Stimulated activated CD4-positive, alpha-beta T cell treated with anti-CD3 and anti-CD28 coated beads, Interleukin-1b, Interleukin-23, amount 100 ng/mL, for 24 hours (primary cell): ENCODE measurements around the gene AGER.
"Not testable (repeated sequence)": the region's sequence is repeated elsewhere in the genome, so short reads cannot be mapped to it uniquely, and the experiment has no call there.

Experiments
- DNase-seq, 4 experiments: peaks; one replicate each; pipeline ENCODE4 v3.0.0-alpha.2; 2020; ENCODE audit warnings: low read depth in 4 of 4, low spot score in 1 of 4

Gene AGER

DNA sequence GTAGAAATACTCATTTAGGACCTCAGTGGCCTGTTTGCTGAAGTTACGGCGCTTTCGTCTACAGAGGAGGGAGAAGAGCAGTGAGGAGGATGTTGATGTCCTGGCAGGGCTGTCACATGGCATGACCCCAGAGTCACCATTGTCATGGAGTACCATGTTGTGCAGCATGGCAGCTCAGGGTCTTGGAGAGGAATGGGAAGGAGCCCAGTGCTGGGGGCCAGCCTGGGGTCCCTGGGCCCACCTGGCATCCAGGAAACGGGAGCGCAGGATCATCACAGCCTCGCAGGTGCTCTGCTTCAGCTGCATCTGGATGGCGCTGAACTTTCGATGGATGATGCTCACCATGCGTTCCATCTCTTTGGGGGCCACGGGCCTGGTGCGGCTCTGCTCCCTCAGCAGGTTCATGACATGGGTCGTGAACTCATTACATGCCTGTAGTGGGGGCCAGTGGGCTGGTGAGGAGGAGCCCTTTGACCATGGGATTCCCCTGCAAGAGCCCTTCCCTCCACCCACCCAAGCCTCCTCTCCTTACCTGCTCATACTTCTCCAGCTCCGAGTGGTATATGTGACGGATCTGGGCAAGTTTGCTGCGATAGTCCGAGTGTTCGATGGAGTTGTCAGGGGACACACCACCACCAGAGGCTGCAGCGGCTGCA lies 3.8 kb upstream of the AGER start:
- not testable (repeated sequence) for DNase-seq

DNA sequence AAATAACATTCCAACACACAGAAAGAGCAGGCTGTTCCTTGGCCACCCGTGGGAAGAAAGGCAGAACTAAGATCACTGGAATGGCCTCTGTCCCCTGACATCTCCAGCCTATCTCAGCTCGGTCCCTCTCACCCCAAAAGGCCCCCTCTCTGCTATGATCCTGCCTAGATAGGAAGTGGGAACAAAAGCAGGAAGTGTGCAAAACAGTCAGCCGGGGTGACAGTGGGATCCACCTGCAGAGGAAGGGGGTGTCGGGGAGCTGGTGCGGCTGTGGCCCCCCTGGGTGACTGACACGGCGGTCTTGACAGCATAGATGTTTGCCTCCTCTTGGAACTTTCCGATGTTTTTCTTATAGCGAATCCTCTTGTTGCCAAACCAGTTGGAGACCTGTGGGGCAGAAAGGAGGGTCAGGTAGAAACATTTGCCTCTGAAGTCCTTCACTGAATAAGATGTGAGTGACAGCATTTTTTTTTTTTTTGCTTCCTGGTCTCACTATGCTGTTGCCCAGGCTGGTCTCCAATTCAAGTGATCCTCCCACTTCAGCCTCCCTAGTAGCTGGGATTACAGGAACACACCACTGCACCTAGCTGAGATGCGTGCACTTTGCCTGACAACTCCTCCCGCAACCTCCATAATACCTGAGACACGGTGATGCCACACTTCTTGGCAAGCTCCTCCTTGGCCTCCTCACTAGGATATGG lies 3.1 kb upstream of the AGER start:
- DNase-seq: no peak

DNA sequence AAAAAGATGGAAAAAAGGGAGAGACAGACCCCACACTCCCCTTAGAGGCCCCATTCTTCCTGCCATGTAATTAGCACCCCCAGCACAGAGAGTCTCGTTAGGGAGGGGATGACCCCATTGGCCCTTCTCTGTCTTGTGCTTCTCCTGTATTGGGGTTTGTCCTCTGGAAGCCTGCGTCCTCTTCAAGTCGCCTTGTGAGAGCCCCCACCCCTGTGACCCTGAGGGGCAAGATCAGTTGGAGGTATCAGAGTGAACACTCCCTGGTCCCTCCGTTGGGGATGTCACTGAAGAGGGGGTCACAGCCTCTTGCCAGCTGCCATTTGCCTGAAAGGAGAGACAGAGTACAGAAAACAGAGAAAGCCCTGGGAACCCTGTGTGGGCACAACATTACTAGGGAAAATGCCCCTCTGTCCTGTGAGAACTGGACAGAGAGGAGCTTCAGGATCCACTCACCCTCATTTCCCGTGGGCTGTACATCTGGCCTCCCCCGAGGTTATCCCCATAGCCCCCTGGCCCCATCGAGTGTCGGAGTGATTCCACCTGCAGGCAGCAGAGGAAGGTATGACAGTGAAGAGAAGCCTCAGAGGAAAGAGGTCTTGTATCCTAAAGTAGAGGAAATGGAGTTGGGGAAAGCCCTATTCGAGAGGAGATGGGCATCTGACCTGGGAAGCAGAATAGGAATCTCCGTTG lies 2.2 kb upstream of the AGER start:
- not testable (repeated sequence) for DNase-seq

DNA sequence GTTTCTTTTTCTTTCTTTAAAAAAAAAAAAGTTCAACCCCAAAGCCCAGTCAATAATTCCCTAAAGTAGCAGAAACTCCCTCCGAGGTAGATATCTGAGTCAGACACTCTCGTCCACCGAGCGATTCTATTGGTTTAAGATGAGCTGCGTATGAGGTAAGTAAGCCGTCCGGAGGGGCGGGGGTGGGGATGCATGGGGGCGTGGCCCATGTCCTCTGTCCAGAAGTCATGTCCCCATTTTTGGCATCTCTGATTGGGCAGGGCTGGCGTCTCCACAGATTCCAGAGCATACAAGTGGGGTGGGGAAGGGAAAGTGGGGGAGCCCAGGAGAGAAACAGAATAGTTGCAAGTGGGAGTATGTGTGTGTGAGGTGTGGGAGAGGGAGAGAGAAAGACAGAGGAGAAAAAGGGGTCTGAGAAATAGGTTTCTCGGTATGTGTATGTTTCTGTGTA lies 1.7 kb upstream of the AGER start:
- DNase-seq: peak in 2 of 4 experiments; percentile 32 to 59

DNA sequence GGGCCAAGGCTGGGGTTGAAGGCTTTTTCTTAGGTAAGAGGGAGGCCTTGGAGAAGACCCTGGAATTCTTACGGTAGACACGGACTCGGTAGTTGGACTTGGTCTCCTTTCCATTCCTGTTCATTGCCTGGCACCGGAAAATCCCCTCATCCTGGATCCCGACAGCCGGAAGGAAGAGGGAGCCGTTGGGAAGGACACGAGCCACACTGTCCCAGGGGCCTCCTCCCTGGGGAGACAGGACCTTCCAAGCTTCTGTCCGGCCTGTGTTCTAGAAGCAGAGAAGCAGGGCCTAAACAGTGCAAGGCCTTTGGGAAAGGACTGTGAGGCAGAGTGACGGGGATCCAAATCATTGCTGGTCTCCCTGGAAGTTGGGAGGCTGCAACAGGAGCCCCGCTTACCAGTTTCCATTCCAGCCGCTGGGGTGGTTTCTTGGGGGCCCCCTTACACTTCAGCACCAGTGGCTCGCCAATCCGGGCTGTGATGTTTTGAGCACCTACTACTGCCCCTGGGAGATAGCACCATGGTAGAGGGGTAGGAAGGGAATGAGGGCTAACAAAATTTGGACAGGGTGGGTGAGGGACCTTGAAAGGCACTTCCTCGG lies 470 bp downstream of the AGER start:
- no peak for DNase-seq

DNA sequence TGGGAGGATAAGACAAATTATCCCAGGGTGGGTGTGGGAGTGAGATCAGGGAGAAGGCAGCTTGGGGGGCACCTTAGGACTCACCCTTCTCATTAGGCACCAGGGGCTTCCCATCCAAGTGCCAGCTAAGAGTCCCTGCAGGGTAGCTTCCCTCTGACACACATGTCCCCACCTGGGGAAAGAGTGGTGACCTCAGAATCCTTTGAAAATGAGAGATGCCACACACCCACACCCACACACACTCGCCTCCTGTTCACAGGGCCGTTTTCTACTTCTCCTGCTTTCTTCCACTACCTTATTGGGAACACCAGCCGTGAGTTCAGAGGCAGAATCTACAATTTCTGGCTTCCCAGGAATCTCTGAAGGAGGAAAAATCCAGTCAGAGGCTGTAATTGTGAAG lies 1.0 kb downstream of the AGER start:
- no peak for DNase-seq

DNA sequence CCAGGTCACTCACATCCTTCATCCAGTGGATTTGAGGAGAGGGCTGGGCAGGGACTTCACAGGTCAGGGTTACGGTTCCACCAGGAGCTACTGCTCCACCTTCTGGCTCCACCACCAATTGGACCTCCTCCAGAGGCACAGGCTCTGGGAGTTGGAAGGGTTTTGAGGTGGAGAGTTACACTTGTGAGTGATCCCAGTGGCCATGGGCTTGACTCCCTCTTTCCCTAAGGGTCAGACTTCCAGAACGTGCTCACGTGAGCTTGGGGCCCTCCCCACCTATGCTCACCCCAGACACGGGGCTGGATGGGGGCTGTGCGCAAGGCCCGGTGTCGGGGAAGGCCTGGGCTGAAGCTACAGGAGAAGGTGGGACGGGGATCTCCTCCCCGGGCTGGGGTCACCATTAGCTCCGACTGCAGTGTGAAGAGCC lies 1.5 kb downstream of the AGER start:
- DNase-seq: no peak

DNA sequence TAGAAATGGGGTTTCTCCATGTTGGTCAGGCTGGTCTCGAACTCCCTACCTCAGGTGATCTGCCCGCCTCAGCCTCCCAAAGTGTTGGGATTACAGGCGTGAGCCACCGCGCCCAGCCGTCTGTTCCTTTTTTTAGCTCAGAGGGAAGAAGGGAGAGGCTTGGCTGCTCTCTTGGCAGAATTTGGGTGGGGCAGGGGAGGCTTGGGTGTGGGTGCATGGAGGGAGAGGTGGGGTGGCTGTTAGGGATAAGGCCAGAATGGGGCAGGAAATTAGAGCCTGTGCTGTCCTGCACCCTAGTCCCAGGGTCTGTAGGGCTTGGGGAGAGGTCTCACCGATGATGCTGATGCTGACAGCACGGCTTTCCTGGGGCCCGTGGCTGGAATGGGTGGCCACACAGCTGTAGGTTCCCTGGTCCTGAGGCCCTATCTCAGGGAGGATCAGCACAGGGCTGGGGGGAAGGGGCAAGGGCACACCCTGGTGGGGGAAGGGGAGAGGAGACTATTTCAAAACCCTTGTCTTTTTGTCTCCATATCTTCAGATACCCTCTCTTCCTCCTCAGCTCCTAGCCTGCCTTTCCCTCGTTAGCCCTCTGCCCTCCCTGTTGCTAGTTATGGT lies 2.0 kb downstream of the AGER start:
- DNase-seq: no peak

DNA sequence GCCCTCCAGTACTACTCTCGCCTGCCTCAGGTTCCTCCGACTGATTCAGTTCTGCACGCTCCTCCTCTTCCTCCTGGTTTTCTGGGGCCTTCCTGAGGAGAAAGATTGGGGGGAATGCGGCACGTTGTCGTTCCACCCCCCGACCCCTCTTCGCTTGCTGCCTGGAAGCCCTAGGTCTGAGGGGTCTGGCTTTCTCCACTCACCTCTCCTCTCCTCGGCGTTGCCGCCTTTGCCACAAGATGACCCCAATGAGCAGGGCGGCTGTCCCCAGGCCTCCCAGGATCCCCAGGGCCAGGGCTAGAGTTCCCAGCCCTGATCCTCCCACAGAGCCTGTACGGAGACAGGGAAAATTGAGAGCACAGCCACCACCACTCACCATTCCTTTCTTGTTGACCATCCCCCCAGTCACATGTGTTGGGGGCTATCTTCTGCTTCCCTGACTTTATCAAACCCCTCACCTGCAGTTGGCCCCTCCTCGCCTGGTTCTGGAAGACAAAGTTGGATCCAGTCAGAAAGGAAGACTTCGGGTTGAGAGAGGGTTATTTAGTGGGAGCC lies 2.8 kb downstream of the AGER start:
- DNase-seq: no peak

DNA sequence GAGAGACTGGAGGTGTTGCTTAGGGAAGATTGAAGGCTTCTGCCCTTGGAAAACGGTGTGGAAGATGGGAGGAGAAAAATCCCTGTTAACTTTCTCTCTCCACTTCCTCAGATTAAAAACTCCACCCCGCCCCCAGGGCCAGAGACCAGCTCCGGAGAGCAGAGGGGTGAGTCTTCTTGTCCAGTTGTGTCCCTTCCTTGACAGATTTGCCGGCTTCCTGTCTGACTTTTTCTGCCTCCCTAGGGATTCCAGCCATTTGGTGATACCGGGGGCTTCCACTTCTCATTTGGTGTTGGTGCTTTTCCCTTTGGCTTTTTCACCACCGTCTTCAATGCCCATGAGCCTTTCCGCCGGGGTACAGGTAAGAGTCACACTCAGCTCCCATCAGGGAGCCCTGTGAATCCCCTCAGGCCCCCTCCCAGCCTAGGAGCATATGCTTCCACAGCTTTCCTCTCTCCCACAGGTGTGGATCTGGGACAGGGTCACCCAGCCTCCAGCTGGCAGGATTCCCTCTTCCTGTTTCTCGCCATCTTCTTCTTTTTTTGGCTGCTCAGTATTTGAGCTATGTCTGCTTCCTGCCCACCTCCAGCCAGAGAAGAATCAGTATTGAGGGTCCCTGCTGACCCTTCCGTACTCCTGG lies 4.2 kb downstream of the AGER start:
- no peak for DNase-seq

DNA sequence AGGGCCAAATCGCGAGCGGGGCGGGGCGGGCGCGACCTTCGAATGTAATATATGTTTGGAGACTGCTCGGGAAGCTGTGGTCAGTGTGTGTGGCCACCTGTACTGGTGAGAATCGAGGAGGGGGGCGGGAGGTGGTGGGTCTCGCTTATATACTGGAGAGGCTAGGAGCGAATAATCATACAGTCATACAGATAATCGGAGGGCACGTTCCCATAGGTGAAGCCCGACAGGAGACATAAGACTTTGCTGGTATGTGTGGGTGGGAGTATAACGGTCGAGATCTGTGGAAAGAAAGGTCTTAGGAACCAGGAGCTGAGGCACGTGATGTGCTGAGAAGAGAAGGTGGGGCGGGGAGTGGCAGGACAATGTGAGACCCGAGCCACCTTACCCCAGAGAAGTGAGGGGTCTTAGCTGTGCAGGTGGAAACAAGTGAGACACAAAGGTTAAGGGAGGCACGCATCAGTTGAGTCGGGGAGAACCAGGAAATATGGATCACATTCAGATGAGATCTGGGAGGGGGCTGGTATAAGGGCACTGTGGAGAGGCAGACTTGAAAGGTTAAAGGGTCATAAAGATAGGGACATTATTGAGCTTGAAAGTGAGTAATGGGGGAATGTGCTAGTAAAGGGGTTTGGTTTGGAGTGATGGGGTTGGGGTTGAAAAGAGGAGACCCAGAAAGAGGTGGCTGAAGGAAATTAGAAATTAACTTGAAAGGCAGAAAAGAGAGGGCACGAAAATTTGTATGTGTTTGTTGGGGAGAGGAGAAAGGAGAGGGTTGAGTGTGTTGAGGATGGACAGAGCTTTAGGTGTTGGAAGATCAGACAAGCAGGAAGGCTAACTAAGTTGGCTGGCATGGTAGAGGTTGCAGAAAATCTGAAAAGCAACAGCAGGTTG lies 5.3 kb downstream of the AGER start:
- no peak for DNase-seq

DNA sequence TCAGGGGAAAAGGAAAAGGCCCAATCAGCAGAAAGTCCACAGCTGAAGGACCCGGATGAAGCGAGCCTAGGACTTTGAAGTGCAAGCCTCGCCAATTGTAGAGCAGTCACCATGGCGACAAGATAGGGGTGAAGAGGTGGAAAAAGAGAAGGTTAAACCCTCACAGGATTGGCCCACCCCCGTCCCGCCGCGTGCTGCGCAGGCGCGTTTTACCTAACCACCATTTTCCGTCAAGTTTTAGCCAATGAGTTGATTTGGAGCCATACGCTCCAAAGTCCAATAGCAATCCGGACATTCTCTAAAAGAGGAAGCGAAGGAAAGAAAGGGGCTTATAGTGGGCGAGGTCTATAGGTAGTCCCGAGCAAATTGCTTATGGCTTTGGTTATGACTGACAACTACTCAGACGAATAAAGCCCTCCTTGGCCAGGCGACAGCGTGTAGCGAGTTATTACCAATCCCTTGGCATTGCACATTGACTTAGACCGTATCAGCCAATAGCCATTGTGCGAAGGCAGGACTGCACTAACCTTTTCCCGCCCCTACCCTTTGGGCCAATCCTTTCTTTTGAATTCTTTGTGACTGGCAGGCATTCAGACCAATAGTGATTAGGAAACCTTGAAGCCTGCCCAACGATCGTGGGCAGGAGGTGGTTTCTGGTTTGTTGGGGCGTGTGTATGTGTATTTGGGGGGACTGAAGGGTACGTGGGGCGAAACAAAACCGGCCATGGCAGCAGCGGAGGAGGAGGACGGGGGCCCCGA lies 6.1 kb downstream of the AGER start, which contains the start of gene RNF5:
Gene RNF5, plus strand, starts transcription at position 618 of the 759 bp plus-strand sequence. Its CDS starts 107 bp downstream, at position 725.
- DNase-seq: peak; percentile 75 to 85 (median 84)

DNA sequence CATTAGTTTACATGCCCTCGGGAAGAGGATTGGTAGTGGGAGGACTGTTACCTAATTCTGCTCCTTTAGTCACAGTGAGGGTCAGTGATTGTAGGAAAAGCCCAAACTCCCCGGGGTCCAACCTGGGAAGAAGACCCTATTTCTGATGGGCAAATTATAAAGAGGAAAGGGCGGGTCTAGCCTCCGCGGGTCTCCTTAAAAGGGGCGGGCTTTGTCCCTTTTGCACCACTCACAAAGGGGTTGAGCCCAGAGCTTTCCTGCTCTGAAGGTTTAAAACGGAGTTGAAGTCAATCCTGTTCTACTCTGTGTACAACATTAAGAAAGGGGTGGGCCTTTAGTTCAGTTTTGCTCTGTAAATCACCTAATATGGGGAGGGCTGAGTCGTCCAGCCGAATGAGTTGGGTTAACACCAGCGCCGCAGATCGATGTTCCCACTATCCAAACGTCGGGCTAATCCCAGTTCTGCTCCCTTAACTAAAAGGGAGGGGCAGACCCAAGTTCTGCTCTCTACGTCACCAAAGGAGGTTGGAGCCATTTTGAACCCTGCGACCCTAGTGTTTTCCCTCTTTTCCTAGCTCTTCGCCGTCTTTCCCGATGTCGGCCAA lies 6.8 kb downstream of the AGER start:
- DNase-seq: no peak

DNA sequence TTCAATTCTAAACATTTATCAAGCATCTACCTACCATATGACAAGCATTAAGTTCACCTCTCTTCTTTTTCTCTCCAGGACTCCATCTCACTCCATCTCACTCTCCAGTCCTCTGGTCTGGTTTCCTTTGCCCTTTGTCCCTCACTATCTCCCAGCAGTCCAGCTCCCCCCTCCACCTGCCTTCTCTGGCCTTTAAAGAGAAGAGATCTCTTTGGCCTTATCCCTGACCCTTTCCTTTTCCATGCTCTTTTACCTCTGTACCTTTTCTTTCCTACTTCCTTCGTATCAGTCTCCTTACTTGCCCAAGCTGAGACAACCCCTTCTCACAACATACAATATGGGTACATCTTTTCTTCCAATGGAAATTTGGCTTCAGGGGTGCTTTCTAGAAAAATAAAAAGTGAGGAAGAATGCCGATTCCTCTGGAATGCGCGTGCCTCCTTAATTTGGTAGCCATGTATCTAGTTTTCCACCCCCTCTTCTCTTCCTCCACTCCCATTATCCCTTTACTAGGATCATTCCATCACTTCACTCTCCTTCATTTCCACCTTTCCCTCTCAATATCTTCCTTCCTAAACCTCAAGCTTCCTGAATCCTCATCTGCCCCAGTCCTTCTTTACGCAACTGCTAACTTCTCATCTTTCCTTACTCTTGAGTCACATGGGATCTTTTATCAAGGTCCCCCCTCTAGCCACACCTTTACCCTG lies 7.4 kb downstream of the AGER start:
- no peak for DNase-seq

DNA sequence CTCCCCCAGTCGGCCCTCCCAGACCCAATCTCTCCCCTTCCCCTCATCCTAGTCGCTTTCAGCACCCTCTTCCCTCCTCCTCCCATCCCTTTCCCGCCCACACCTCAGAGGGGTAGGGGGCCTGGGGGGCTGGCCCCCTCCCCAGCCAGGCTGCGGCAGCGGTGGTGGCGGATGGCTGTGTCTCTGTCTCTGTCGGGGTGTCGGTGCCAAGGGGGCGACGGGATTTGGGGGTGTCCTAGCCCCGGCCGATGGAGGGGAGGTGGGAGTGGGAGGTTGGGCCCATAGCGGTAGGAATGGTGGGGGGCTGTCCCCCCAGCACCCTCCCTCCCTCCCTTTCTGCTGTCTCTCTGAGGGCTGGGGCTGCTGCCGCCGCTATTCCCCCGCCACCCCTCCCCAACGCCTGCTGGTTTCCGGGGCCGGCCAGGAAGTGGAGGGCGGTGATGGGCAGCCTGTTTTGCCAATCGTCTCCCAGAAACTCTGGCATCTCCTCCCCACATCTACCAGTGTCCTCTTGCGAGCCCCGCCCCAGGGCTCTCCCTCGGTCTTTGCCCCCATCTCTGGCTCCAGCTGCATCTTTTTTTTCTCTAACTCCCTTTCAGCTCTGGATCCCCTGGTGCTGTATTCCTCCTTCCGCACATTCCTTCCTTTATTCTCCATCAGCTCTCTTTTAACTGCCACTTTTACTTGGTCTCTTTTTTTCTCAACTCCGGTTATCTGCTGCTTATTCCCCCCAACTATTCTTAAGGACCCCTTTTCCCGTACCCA lies 8.2 kb downstream of the AGER start, which contains the start of gene AGPAT1:
Gene AGPAT1, minus strand, starts transcription at position 374 of the 765 bp plus-strand sequence. CDS start 4,588 bp downstream, outside the sequence.
- peak; percentile 88 to 97 (median 94) for DNase-seq

DNA sequence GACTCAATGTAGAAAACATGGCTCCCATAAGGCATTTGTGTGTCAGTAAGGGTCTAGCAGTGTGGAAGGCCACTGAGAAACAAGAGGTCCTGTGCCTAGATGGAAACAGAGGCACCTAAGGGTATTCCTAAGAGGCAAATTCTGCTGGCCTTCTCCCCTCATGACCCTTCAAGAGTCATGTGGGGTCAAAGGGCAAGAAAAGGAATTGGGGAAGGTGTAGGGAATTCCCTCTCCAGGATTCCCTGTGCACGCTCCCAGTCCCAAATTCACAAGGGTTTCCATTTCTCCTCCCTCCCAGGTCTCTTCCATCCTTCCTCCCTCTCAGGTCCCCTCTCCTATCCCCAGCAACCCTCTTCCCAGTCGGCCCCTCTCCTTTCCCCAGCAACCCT lies 8.7 kb downstream of the AGER start:
- DNase-seq: no peak

DNA sequence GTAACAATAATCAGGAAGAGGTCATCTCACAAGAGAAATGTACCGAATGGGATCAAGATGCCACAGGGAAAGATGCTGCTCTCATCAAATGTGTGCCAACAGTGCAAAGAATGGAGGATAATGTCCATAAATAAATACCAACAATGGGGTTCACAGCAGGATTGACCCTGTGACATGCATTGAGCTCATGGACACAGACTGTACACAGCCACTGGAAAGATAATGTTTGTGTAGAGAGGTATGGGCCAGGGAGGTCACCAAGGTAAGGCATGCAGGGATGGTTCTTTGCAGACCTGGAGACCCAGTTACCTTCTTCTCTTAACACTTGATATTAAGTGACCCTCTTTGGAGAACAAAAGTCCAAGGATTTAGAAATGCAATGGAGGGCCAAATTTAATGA lies 9.6 kb downstream of the AGER start:
- DNase-seq: no peak
